TTC549 (cell line): ENCODE data around the gene NPY4R.
"Not testable (repeated sequence)": the region's sequence is repeated elsewhere in the genome, so short reads cannot be mapped to it uniquely, and the experiment has no call there.

Experiments
- FAIRE-seq: peaks from 2 replicates; lab custom pipeline; 2012; peaks lifted over from hg19 to GRCh38; lab: Jason Lieb, UNC

The NPY4R gene

DNA sequence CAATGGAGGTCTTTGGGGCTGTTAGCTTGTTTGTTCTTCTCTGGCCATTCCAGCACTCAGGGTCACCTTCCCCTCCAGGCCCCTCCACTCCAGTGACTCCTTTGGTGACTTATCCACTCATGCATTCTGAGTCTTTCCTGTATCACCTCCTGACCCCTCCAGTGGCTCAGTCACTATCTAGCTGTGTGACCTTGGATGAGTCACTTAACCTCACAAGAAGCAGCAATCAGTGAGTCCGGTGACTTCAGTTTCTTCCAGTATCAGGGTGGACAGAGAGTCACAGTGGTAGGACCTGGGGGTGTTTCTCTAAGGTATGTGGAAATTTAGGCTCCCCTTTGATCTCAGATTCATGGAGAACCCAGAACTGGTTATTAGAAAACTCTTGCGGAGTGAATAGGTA lies 9.8 kb downstream of the NPY4R start:
- FAIRE-seq = not testable (repeated sequence)

DNA sequence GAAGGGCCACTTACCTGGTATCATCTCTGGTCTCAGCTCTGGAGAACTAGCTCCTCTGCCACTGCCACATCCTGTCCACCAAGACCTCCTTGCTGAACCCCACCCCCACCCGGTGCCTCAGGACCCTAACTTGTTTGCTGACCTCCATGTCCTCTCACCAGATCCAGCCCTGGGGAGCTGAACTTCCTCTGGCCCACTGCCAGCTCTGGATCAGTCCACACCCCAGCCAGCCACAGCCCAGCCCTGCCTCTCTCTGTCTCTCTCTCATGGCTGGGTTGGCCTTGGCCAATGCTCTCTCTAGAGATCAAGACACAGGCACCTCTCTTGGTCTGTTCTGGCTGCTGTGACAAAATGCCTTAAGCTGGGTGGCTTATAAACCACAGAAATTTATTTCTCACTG lies 14.4 kb downstream of the NPY4R start:
- not testable (repeated sequence) for FAIRE-seq

DNA sequence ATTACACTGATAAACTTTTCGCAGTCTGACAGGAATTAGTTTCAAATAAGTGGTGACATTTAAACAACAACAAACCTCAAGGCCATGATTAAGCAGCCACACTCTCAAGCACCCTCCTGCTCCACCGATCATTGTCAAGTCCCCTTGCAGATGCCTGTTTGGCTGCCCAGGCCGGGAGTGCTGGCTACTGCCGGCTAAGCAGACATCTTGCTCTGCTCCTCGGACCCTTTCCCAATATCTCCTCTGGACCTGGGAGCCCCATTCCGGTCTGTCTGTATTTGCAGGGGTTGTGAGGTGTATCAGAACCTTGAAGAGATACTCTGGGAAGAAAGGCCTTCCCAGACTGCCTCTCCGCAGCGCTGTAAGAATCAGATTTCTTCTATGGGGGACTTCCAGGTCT lies 14.9 kb downstream of the NPY4R start:
- FAIRE-seq = not testable (repeated sequence)

DNA sequence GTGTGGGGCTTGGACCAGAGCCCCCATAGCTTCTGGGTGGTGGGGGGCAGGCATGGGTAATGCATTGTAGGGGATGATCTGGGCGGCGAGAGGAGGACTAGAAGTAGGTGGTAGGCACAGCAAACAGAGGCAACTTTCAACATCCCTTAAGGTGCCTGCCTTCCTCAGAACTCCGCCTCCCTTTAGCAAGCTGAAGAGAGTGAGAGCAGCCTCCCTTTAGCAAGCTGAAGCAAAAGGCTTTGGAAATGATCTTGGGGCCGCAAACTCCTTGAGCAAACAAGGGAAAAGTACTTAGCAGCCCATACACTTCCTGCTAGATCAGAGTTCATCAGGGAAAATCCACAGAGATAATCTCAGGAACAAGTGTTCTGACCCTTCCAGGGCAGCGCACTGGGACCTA lies 18.3 kb downstream of the NPY4R start:
- not testable (repeated sequence) for FAIRE-seq

DNA sequence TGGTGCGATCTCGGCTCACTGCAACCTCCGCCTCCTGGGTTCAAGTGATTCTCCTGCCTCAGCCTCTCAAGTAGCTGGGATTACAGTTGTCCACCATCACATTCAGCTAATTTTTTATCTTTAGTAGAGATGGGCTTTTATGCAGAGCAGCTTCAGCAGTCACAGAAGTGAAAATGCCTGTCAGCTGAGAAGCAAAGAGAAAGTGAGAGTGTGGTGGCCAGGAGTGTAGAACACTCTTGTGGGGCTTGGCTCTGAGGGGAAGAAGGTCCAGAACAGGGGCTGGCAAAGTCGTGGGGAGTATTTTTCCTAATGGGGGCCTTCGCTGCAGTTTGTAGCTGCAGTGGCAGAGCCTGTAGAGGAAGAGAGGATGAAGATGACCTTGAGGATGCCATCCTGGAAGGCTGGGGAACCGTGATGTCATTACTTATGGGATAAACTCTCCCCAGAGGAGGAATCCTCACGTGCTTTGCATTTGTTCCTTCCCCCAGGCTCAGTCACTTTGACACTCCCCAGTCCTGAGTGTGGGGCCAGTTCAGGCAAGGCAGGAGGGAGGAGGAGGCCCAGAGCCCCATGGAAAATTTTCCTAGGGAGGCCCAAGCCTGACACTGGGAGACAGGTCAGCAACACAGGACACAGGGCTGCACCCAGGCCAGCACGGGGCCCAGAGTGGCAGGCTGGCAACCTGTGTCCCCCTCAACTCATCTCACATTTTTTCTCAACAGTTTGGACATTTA lies 20.2 kb downstream of the NPY4R start:
- FAIRE-seq = not testable (repeated sequence)

DNA sequence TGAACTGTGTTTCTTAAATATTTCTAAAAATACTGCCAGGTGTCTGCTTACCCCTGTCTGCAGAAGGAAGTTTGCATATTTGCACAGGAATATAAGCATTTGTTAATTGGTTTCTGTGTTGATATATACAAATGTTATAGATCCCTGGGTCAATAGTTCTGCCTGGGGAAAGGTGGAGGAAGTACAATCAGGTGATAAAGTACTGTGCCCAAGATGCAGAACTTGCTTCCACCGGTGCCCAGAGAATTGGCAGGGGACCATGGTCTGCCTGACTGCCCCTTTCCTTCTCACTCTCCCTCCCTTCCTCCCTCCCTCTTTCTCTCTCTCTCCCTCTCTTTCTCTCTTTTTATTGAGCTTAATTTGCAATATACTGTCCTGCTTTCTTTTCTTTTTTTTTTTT lies 22.3 kb downstream of the NPY4R start:
- not testable (repeated sequence) for FAIRE-seq

DNA sequence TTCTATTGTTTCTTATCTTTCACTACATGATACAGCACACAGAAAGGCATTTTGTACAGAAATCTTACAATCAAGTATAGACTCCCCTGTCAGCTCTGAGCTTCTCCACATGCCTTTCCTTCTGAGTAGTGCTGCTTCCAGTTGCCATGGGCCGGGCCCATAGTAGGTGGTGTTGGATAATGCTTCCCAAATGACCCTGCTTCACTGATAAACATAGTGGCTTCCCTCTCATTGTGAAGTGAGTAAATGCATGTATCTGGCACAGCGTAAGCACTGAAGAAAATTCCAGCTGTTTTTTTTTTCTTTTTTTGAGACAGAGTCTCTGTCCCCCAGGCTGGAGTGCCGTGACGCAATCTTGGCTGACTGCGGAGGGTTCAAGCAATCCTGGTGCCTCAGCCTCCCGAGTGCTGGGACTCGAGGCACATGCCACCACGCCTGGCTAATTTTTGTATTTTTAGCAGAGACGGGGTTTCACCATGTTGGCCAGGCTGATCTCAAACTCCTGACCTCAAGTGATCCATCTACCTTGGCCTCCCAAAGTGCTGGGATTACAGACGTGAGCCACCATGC lies 23.0 kb downstream of the NPY4R start:
- FAIRE-seq = not testable (repeated sequence)

DNA sequence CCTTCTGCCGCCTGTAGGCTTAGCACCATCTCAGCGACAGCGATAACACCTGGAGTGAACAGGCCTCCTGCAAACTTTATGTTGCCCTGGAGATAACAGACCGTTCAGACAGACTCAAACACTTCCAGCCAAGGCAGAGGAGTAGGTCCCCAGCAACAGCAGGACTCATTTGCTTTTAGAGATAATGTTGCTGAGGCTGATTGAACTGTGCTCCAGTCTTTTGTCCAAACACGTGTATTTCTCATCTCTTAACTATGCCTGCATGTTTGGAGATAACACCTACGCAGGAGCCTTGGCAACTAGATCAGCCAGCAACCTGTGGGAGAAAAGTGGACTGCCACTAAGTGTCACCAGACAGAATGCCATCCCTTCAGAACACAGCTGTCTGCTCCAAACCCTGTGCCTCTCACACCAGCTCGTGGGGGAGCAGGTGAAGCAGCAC lies 23.9 kb downstream of the NPY4R start:
- not testable (repeated sequence) for FAIRE-seq

DNA sequence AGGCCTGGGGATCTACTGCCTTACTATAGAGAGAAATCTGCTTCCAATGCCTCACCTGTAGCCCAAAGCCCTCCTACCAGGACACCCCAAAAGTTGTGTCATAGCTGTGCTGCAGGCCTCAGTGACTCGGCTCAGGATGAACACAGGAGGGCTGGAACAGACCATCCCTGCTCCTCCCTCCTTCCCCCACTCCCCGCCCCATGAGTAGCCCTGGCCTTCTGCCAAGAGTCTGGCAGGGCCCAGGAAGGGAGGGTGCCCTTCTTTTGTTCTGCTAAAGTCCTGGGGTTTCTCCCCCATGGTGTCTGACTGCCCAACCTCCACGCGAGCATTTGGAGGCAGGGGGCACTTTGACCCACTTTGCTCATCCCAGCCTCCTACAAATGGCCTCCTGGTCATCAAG lies 24.8 kb downstream of the NPY4R start:
- not testable (repeated sequence) for FAIRE-seq

DNA sequence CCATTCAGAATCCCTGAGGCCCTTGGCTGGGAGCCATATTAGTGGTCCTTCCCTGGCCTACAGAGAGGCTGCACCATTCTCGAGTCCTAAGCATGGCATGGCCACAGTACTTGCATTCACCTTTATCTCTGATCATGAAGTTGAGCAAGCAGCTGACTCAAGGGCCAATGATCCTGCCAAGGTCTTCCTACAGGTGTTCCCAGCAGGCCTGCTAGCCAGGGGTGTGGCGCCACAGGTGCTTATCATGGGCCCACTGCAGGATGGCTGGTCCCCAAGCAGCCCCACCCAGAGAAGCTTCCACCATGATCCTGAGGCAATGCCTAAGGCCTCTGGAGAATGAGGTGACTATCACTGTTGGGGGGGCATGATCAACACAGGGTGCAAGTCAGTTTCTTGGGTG lies 42.2 kb downstream of the NPY4R start:
- not testable (repeated sequence) for FAIRE-seq

DNA sequence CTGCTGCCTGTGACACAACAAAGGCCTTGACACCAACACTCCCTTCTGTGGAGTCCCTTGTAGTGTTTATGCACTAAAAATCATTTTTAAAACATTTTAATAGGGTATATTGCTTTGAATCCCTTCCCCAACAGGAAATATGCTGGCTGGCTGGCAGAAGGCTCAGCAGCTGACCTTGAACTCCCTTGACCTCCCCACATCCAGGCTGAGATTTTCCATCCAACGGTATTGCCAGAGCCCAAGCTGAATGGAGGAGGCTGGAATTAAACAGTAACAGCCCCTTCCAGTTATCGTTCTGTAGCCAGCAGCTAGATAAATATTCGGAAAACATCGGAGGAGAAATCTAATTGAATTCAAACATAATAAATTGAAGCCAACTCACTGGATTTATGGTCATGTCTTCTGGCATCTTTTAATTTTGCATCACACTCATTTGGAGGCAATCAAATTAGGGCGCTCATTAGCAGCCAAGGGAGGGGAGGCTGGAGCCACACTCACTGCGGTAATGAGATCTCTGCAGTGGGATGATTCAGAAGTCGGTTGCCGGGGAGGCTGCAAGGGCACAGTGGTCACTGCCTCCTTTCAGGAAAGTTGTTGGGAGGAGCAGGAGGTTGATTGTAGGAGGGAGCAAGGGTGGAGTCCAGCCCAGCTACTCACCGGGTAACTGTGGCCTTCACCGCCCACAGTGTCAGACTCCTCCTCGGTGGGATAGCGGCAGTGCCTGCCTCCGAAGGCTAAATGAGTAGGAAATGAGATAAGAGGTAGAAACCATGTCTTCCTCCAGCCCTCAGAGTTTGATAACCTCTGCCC lies 46.0 kb downstream of the NPY4R start:
- not testable (repeated sequence) for FAIRE-seq

DNA sequence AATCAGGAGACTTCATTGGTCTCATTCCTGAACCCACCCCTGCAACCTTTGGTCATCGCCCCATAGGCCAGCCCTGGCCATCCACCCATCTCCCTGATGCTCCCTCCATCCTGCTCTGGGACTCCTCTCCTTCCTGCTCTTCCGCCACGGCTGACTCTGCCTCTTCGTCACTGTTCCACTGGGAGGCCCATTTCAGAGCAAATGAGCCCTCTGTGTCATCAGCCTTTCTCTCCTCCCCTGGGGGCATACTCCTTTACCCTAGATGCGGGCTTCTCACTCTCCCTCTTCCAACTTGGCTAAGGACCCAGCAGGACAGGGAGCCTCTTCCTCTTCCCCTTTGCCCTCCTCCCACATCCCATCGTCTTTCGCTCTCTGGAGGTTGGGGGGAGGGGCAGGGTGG lies 47.5 kb downstream of the NPY4R start:
- FAIRE-seq = not testable (repeated sequence)

DNA sequence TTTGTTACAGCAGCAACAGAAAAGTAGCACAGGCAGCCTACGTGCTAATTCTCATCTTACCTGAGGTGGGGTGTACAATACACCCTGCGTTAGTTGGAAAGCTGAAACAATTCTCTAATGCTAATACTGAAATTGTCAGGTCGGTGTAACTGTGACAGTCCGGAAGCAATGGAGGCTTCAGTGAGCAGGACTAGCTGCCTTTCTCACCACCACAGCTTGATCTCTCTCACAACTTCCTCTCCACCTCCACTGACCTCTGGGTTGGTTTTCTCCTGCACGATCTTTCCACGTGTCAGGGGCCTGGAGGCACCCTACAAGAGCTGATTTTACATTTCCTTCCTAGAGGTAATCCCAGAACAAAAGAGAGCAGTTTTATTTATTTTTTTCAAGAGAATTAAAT lies 50.5 kb downstream of the NPY4R start:
- FAIRE-seq = not testable (repeated sequence)

DNA sequence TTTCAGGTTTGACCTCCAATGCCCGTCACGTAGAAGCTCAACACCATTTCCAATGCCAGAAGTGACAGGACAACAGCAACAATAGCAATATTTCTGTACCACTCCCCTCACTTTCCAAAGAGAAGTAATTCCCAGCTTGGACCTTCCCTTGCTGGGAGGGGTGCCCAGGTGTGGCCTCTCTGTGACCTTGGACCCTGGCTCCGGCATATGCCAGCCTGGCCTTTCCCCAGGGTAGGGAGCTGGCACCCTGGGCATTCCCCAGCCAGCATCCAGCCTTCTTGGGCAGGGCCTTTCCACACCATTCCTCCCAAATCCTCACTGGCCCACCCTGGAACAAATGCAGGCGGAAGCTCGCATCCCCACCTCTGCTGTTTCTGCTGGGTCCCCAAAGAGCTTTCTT lies 53.1 kb downstream of the NPY4R start:
- not testable (repeated sequence) for FAIRE-seq

DNA sequence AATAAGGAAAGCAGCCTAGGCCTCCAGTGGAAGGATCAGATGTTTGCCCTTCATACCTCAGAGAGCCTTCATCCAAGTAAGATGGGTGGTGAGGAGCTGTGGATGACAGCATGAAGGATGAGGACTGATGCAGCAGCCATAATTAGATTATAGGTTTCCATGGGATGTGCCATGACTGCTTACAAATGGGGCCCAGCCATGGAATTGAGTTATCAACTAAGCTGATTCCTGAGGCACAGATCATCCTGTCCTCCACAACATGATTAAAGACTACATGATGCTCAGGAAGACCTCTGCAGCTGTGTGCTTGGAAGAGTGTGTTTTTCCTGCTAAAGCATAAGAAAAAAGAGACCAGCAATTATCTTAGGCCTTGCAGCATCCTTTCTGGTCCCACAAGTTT lies 54.6 kb downstream of the NPY4R start:
- FAIRE-seq = not testable (repeated sequence)
